ENCODE data around the gene ABI1. TPM values are rescaled to one million over a fixed set of nuclear protein-coding genes. Genes with fewer than 3 reads are reported as not detected.

Gene ABI1
- polyA plus RNA-seq, 2 of the 4 experiments (the other 2 are of a cell fraction): 35.8 to 67.6 TPM

GRCh38 chr10:26725837-26726727 is 134.7 kb downstream of the ABI1 start:
- no peaks in the 10 kb centered on the region for H3K9me3 ChIP-seq
- ATAC-seq (peak; percentile 89; a peak in 5 of 6 replicates), DNase-seq (ENCODE audit: low read depth in 1 of 2, low spot score in 1 of 2) (peak; percentile 18 to 63), FAIRE-seq (peak; percentile 54)
- ChIA-PET CTCF (interaction anchor here (0.6 to 6.7 kb wide), 53 partner anchors 10 to 1613 kb away, joined by 3 to 160 read pairs (median 4); partner anchors contain the start of gene ABI1), POLR2A (interaction anchor here (1.1 to 1.6 kb wide), 2 partner anchors 135 to 155 kb away, joined by 4 to 8 read pairs; no protein-coding TSS in a partner anchor)
- no peak overlapping the region for H3K4me2 ChIP-seq
- 0 out of 3 replicates have a peak, but pooled peaks cover 5% of the 10 kb centered on the region for H3K4me1 ChIP-seq
- 68% methylated on average over 8 of the region's 8 CpGs for WGBS (ENCODE audit: missing lambda C conversion rate)
- TF ChIP-seq MYC (IDR thresholded peaks at IDR 0.05; ENCODE audit: borderline replicate concordance, low read length) (no peak), JUNB (IDR thresholded peaks at IDR 0.05) (no peak), RARB (CRISPR knock-in tag; IDR thresholded peaks at IDR 0.05) (no peak), EHMT2 (IDR thresholded peaks at IDR 0.05; ENCODE audit: low read depth) (no peak), SREBF2 (IDR thresholded peaks at IDR 0.05) (no peak), ESRRA (IDR thresholded peaks at IDR 0.05; ENCODE audit: borderline replicate concordance, low read length) (no peak), CEBPB (IDR thresholded peaks at IDR 0.05) (no peak), BCL3 (IDR thresholded peaks at IDR 0.05) (no peak), USF2 (IDR thresholded peaks at IDR 0.05) (no peak), GATA3 (IDR thresholded peaks at IDR 0.05; ENCODE audit: borderline replicate concordance) (no peak), CHD2 (IDR thresholded peaks at IDR 0.05; ENCODE audit: low read length, partially characterized antibody) (no peak), E2F6 (IDR thresholded peaks at IDR 0.05; ENCODE audit: borderline replicate concordance, low read depth) (no peak), FOSB (CRISPR knock-in tag; IDR thresholded peaks at IDR 0.05) (no peak), RFX5 (IDR thresholded peaks at IDR 0.05) (no peak), EHF (CRISPR knock-in tag; IDR thresholded peaks at IDR 0.05) (no peak), ZC3H11A (IDR thresholded peaks at IDR 0.05) (no peak), RAD21 (conservative IDR thresholded peaks at IDR 0.05 in 1 of 2, IDR thresholded peaks at IDR 0.05 in 1 of 2) (peak; percentile 86 to 88), FOSL2 (IDR thresholded peaks at IDR 0.05) (no peak), FOSL2 (CRISPR knock-in tag; IDR thresholded peaks at IDR 0.05) (no peak), ZFP36 (IDR thresholded peaks at IDR 0.05; ENCODE audit: borderline replicate concordance, partially characterized antibody) (no peak), MAFK (IDR thresholded peaks at IDR 0.05; ENCODE audit: partially characterized antibody) (peak; percentile 48), FOXS1 (CRISPR knock-in tag; IDR thresholded peaks at IDR 0.05) (no peak), BHLHE40 (IDR thresholded peaks at IDR 0.05; ENCODE audit: low read depth, low read length) (no peak), EP300 (IDR thresholded peaks at IDR 0.05) (no peak), RCOR1 (IDR thresholded peaks at IDR 0.05; ENCODE audit: low read depth, low read length) (no peak), ELK1 (IDR thresholded peaks at IDR 0.05; ENCODE audit: low read depth, low read length) (no peak), PBX3 (IDR thresholded peaks at IDR 0.05) (no peak), HOXB13 (CRISPR knock-in tag; IDR thresholded peaks at IDR 0.05; ENCODE audit: low read depth) (no peak), SMC3 (IDR thresholded peaks at IDR 0.05) (peak; percentile 86), PHF8 (IDR thresholded peaks at IDR 0.05; ENCODE audit: borderline replicate concordance, low read depth) (no peak), HOXB5 (CRISPR knock-in tag; IDR thresholded peaks at IDR 0.05) (no peak), CTCF (IDR thresholded peaks at IDR 0.05) (peak; percentile 93), MAZ (IDR thresholded peaks at IDR 0.05; ENCODE audit: borderline replicate concordance, low read depth, low read length) (no peak)
- H3K4me3 ChIP-seq: no peak overlapping the region
- H3K27ac ChIP-seq: no peak overlapping the region

Data from A549 (cell line).